ENCODE measurements around the gene TMEM121. TPM values are rescaled to one million over a fixed set of nuclear protein-coding genes. Genes with fewer than 3 reads are reported as not detected.

The TMEM121 gene
- total RNA-seq, 4 donors from 2014 or later, result 1.7 to 4.2 (median 2.7) TPM

DNA sequence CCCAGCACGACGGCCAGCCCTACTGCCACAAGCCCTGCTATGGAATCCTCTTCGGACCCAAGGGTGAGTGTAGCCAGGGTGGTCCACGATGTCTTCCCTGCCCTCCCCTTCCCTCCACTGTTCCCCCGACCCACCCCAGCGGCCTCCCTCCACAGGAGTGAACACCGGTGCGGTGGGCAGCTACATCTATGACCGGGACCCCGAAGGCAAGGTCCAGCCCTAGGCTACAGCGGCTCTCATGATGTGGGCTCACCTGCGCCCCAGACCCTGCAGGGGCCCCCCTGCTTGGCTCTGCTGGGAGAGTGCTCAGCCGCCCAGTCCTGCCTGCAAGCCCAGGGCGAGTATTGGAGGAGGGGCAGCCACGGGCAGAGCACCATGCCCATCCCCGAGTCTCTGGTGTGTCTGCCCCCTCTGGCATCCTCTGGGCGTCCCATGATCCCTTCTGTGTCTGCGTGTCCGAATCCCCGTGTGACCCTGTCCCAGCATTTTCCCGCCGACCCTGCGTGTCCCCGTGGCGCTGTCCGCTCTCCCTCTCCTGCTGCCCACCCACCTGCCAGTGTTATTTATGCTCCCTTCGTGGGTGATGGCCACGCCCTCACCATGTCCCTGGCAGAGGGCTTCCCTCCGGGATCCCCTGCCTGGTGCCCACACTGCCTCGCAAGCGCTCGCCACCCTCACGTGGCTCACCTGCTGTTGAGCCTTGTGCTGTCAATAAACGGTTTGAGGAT, 46.8 kb upstream of the TMEM121 start:
- H3K27me3 ChIP-seq, result no peaks in the 10 kb centered on the region
- H3K4me1 ChIP-seq, result peaks cover 74% of the 10 kb centered on the region
- TF ChIP-seq CTCF (IDR thresholded peaks at IDR 0.05), result no peak
- no peak for TF ChIP-seq POLR2AphosphoS5 (IDR thresholded peaks at IDR 0.05)
- no peak for TF ChIP-seq EP300 (IDR thresholded peaks at IDR 0.05)
- TF ChIP-seq POLR2A (IDR thresholded peaks at IDR 0.05), result no peak
- WGBS, result 67% methylated on average over 26 of the region's 34 CpGs
- H3K27ac ChIP-seq, result peak overlapping the region; percentile 90
- H3K4me3 ChIP-seq, result no peak overlapping the region
- peaks cover 8% of the 10 kb centered on the region for H3K36me3 ChIP-seq
- DNase-seq (ENCODE audit: low spot score in 2 of 2), result peak in 1 of 2 donors; percentile 77
- H3K9me3 ChIP-seq, result no peaks in the 10 kb centered on the region

- Histone ChIP-seq H3K36me3 (peaks cover 8% of the 10 kb centered on the region), H3K27me3 (no peaks in the 10 kb centered on the region), H3K9me3 (no peaks in the 10 kb centered on the region), H3K4me3 (no peak overlapping the region), H3K4me1 (peaks cover 75% of the 10 kb centered on the region), H3K27ac (peak overlapping the region; percentile 90)
- no peak for TF ChIP-seq EP300 (IDR thresholded peaks at IDR 0.05)
- no peak for TF ChIP-seq POLR2AphosphoS5 (IDR thresholded peaks at IDR 0.05)
- no peak for TF ChIP-seq POLR2A (IDR thresholded peaks at IDR 0.05)
- TF ChIP-seq CTCF (IDR thresholded peaks at IDR 0.05), result no peak
- DNase-seq (ENCODE audit: low spot score in 2 of 2), result peak in 1 of 2 donors; percentile 81
- 66% methylated on average over 15 of the region's 15 CpGs for WGBS
These were observed 46.1 kb upstream of the TMEM121 start for GRCh38 chr14:105480199-105480746.

GRCh38 chr14:105480807-105481801, 45.3 kb upstream of the TMEM121 start:
- Histone ChIP-seq H3K9me3 (no peaks in the 10 kb centered on the region), H3K4me1 (peaks cover 75% of the 10 kb centered on the region), H3K27me3 (no peaks in the 10 kb centered on the region), H3K27ac (peak overlapping the region; percentile 90), H3K36me3 (peaks cover 8% of the 10 kb centered on the region), H3K4me3 (peak overlapping the region; percentile 44)
- peak; percentile 94 to 96 for DNase-seq (ENCODE audit: low spot score in 2 of 2)
- TF ChIP-seq EP300 (IDR thresholded peaks at IDR 0.05), result no peak
- peak; percentile 40 to 53 for TF ChIP-seq POLR2A (IDR thresholded peaks at IDR 0.05)
- TF ChIP-seq CTCF (IDR thresholded peaks at IDR 0.05), result peak; percentile 98 to 99
- TF ChIP-seq POLR2AphosphoS5 (IDR thresholded peaks at IDR 0.05), result peak in 2 of 3 donors; percentile 26 to 63
- 0% methylated on average over 2 of the region's 35 CpGs for WGBS

GRCh38 chr14:105481886-105482457, 44.4 kb upstream of the TMEM121 start:
- H3K9me3 ChIP-seq, result no peaks in the 10 kb centered on the region
- H3K4me3 ChIP-seq, result peak overlapping the region; percentile 44
- peaks cover 75% of the 10 kb centered on the region for H3K4me1 ChIP-seq
- H3K36me3 ChIP-seq, result peaks cover 8% of the 10 kb centered on the region
- WGBS, result 2% methylated on average over 18 of the region's 18 CpGs
- peak; percentile 99 for DNase-seq (ENCODE audit: low spot score in 2 of 2)
- TF ChIP-seq POLR2AphosphoS5 (IDR thresholded peaks at IDR 0.05), result peak in 2 of 3 donors; percentile 4 to 91
- TF ChIP-seq EP300 (IDR thresholded peaks at IDR 0.05), result no peak
- no peak for TF ChIP-seq CTCF (IDR thresholded peaks at IDR 0.05)
- peak in 1 of 2 donors; percentile 58 for TF ChIP-seq POLR2A (IDR thresholded peaks at IDR 0.05)
- no peaks in the 10 kb centered on the region for H3K27me3 ChIP-seq
- peak overlapping the region; percentile 90 for H3K27ac ChIP-seq
